HEK293 (cell line): ENCODE results near the gene DPEP2.
A peak's percentile ranks its signal among the peaks of the same experiment; 100 is the strongest.

Source experiments
- BCL11A ChIP-seq: fragments of 450-650 bp; formaldehyde crosslinking; IDR thresholded peaks from 2 replicates; pipeline ENCODE4 v1.5.1; 2016; ENCODE audit warnings: low read depth, missing biosample characterization, missing genetic modification characterization
- CTCF ChIP-seq: fragments of 450-650 bp; formaldehyde crosslinking; IDR thresholded peaks from 2 replicates; pipeline ENCODE4 v1.5.1; 2016; ENCODE audit warnings: missing biosample characterization, missing genetic modification characterization
- KLF1 ChIP-seq: fragments of 450-650 bp; formaldehyde crosslinking; IDR thresholded peaks from 2 replicates; pipeline ENCODE4 v1.5.1; 2016; ENCODE audit warnings: missing biosample characterization, missing genetic modification characterization
- KLF17 ChIP-seq: fragments of 450-650 bp; formaldehyde crosslinking; IDR thresholded peaks from 2 replicates; pipeline ENCODE4 v1.5.1; 2016; ENCODE audit warnings: missing biosample characterization, missing genetic modification characterization
- MYNN ChIP-seq: fragments of 450-650 bp; formaldehyde crosslinking; IDR thresholded peaks from 2 replicates; pipeline ENCODE4 v1.5.1; 2016; ENCODE audit warnings: missing biosample characterization, missing genetic modification characterization, borderline replicate concordance
- SALL2 ChIP-seq: fragments of 450-650 bp; formaldehyde crosslinking; IDR thresholded peaks from 2 replicates; pipeline ENCODE4 v1.5.0; 2017; ENCODE audit warnings: missing biosample characterization, mild to moderate bottlenecking, missing genetic modification characterization, borderline replicate concordance
- SP7 ChIP-seq: fragments of 450-650 bp; formaldehyde crosslinking; IDR thresholded peaks from 2 replicates; pipeline ENCODE4 v1.5.1; 2016; ENCODE audit warnings: missing biosample characterization, missing genetic modification characterization
- ZBTB1 ChIP-seq: fragments of 450-650 bp; formaldehyde crosslinking; IDR thresholded peaks from 2 replicates; pipeline ENCODE4 v1.5.1; 2016; ENCODE audit warnings: missing biosample characterization, missing genetic modification characterization
- ZBTB11 ChIP-seq: fragments of 450-650 bp; formaldehyde crosslinking; conservative IDR thresholded peaks from 2 replicates; pipeline ENCODE4 v1.5.1; 2016; ENCODE audit warnings: low read depth, missing biosample characterization, missing genetic modification characterization
- ZBTB20 ChIP-seq: fragments of 450-650 bp; formaldehyde crosslinking; IDR thresholded peaks from 2 replicates; pipeline ENCODE4 v1.5.1; 2016; ENCODE audit warnings: missing biosample characterization, missing genetic modification characterization
- ZBTB26 ChIP-seq: fragments of 450-650 bp; formaldehyde crosslinking; optimal IDR thresholded peaks from 2 replicates; pipeline ENCODE3; 2016; ENCODE audit warnings: missing biosample characterization, mild to moderate bottlenecking, missing genetic modification characterization
- ZNF112 ChIP-seq: fragments of 450-650 bp; formaldehyde crosslinking; IDR thresholded peaks from 2 replicates; pipeline ENCODE4 v1.5.0; 2017; ENCODE audit warnings: missing biosample characterization, missing genetic modification characterization
- ZNF132 ChIP-seq: fragments of 450-650 bp; formaldehyde crosslinking; IDR thresholded peaks from 2 replicates; pipeline ENCODE4 v1.5.1; 2017; ENCODE audit warnings: missing biosample characterization, missing genetic modification characterization, borderline replicate concordance
- ZNF16 ChIP-seq: fragments of 450-650 bp; formaldehyde crosslinking; IDR thresholded peaks from 2 replicates; pipeline ENCODE4 v1.5.1; 2016; ENCODE audit warnings: low read depth, missing biosample characterization, missing genetic modification characterization
- ZNF175 ChIP-seq: fragments of 450-650 bp; formaldehyde crosslinking; IDR thresholded peaks from 2 replicates; pipeline ENCODE4 v1.5.1; 2016; ENCODE audit warnings: missing biosample characterization, missing genetic modification characterization
- ZNF184 ChIP-seq: fragments of 450-650 bp; IDR thresholded peaks from 2 replicates; pipeline ENCODE4 v1.5.1; 2018; ENCODE audit warnings: missing biosample characterization, mild to moderate bottlenecking, missing genetic modification characterization
- ZNF2 ChIP-seq: fragments of 450-650 bp; formaldehyde crosslinking; IDR thresholded peaks from 2 replicates; pipeline ENCODE4 v1.5.1; 2016; ENCODE audit warnings: missing biosample characterization, missing genetic modification characterization
- ZNF211 ChIP-seq: fragments of 450-650 bp; formaldehyde crosslinking; IDR thresholded peaks from 2 replicates; pipeline ENCODE4 v1.5.1; 2016; ENCODE audit warnings: low read depth, missing biosample characterization, missing genetic modification characterization
- ZNF266 ChIP-seq: fragments of 450-650 bp; formaldehyde crosslinking; IDR thresholded peaks from 2 replicates; pipeline ENCODE4 v1.5.1; 2016; ENCODE audit warnings: missing biosample characterization, missing genetic modification characterization, low read depth
- ZNF292 ChIP-seq: fragments of 450-650 bp; formaldehyde crosslinking; IDR thresholded peaks from 2 replicates; pipeline ENCODE4 v1.5.1; 2016; ENCODE audit warnings: low read depth, missing biosample characterization, missing genetic modification characterization, borderline replicate concordance
- ZNF311 ChIP-seq: fragments of 450-650 bp; formaldehyde crosslinking; IDR thresholded peaks from 2 replicates; pipeline ENCODE4 v1.5.1; 2017; ENCODE audit warnings: missing biosample characterization, missing genetic modification characterization, borderline replicate concordance
- ZNF341 ChIP-seq: fragments of 450-650 bp; formaldehyde crosslinking; IDR thresholded peaks from 2 replicates; pipeline ENCODE4; 2016; ENCODE audit warnings: low read depth, missing biosample characterization, missing genetic modification characterization
- ZNF350 ChIP-seq: fragments of 450-650 bp; formaldehyde crosslinking; IDR thresholded peaks from 2 replicates; pipeline ENCODE4 v1.5.0; 2017; ENCODE audit warnings: missing biosample characterization, mild to moderate bottlenecking, missing genetic modification characterization
- ZNF391 ChIP-seq: fragments of 450-650 bp; formaldehyde crosslinking; IDR thresholded peaks from 2 replicates; pipeline ENCODE4 v1.5.1; 2016; ENCODE audit warnings: low read depth, missing biosample characterization, missing genetic modification characterization, borderline replicate concordance
- ZNF549 ChIP-seq: fragments of 450-650 bp; IDR thresholded peaks from 2 replicates; pipeline ENCODE4 v1.5.1; 2018; ENCODE audit warnings: missing biosample characterization, missing genetic modification characterization, mild to moderate bottlenecking, inconsistent platforms, moderate library complexity
- ZNF600 ChIP-seq: fragments of 450-650 bp; formaldehyde crosslinking; IDR thresholded peaks from 2 replicates; pipeline ENCODE4 v1.5.1; 2016; ENCODE audit warnings: missing biosample characterization, missing genetic modification characterization
- ZNF670 ChIP-seq: fragments of 450-650 bp; formaldehyde crosslinking; IDR thresholded peaks from 2 replicates; pipeline ENCODE4 v1.5.1; 2016; ENCODE audit warnings: missing biosample characterization, missing genetic modification characterization, low read depth
- ZNF692 ChIP-seq: fragments of 450-650 bp; formaldehyde crosslinking; IDR thresholded peaks from 2 replicates; pipeline ENCODE4 v1.5.1; 2016; ENCODE audit warnings: missing biosample characterization, missing genetic modification characterization
- ZNF777 ChIP-seq: fragments of 450-650 bp; formaldehyde crosslinking; IDR thresholded peaks from 2 replicates; pipeline ENCODE4 v1.5.1; 2017; ENCODE audit warnings: missing biosample characterization, missing genetic modification characterization, borderline replicate concordance
- ZNF830 ChIP-seq: fragments of 450-650 bp; IDR thresholded peaks from 2 replicates; pipeline ENCODE4 v1.5.0; 2018; ENCODE audit warnings: missing biosample characterization, missing genetic modification characterization, low read depth, mild to moderate bottlenecking, moderate library complexity
- ZNF837 ChIP-seq: fragments of 450-650 bp; formaldehyde crosslinking; IDR thresholded peaks from 2 replicates; pipeline ENCODE4 v1.5.1; 2016; ENCODE audit warnings: missing biosample characterization, missing genetic modification characterization

DPEP2 gene

GRCh38 chr16:68022728-68023537 lies 23.6 kb upstream of the DPEP2 start, which contains the start of the genes DDX28 and DUS2 (continued):
- peak; percentile 95 for TF ChIP-seq ZBTB26 (tag by site-specific recombination)
- no peak for TF ChIP-seq ZNF311 (tag by site-specific recombination)
- TF ChIP-seq SP7 (tag by site-specific recombination) = peak; percentile 81
- no peak for TF ChIP-seq ZNF292 (tag by site-specific recombination)
- TF ChIP-seq ZBTB1 (tag by site-specific recombination) = no peak
- no peak for TF ChIP-seq ZNF341 (tag by site-specific recombination)
- no peak; the same call in 1 of the 2 replicates for TF ChIP-seq MYNN
- TF ChIP-seq BCL11A (tag by site-specific recombination) = no peak
- no peak for TF ChIP-seq ZNF837
- peak; percentile 57; the same call in 1 of the 2 replicates for TF ChIP-seq CTCF (tag by site-specific recombination)
- TF ChIP-seq ZNF391 (tag by site-specific recombination) = peak; percentile 89; the same call in 1 of the 2 replicates
- TF ChIP-seq KLF1 (tag by site-specific recombination) = peak; percentile 41; the same call in 1 of the 2 replicates
- no peak; the same call in 1 of the 2 replicates for TF ChIP-seq ZBTB20 (tag by site-specific recombination)
- TF ChIP-seq ZNF112 (tag by site-specific recombination) = no peak
- TF ChIP-seq ZNF2 = peak; percentile 91
- 0 out of 2 replicates have a peak, but pooled peaks have one; percentile 68 for TF ChIP-seq KLF17
- TF ChIP-seq ZNF16 (tag by site-specific recombination) = no peak
- no peak for TF ChIP-seq ZNF549
- TF ChIP-seq ZNF175 = no peak
- TF ChIP-seq SALL2 (tag by site-specific recombination) = no peak; the same call in 1 of the 2 replicates
- no peak for TF ChIP-seq ZNF211 (tag by site-specific recombination)
- TF ChIP-seq ZNF132 (tag by site-specific recombination) = no peak
- TF ChIP-seq ZNF184 (tag by site-specific recombination) = no peak
- TF ChIP-seq ZNF600 = peak; percentile 98
- TF ChIP-seq ZNF777 = no peak
- no peak for TF ChIP-seq ZNF350 (tag by site-specific recombination)
- TF ChIP-seq ZNF692 = peak; percentile 77
- no peak for TF ChIP-seq ZNF266 (tag by site-specific recombination)
- peak; percentile 91 for TF ChIP-seq ZBTB11 (tag by site-specific recombination)
- no peak for TF ChIP-seq ZNF670 (tag by site-specific recombination)
- TF ChIP-seq ZNF830 (tag by site-specific recombination) = no peak
